ENCODE results near the gene ADAD1.

The ADAD1 gene

GRCh38 chr4:122476126-122476525, 97.3 kb downstream of the ADAD1 start:
- no peak for TF ChIP-seq CTCF (conservative IDR thresholded peaks at IDR 0.05; ENCODE audit: low read depth, low read length)
- DNase-seq (ENCODE audit: low read depth) = no peak
- no peak overlapping the region for H3K4me3 ChIP-seq (ENCODE audit: low read length)

- no peak overlapping the region for H3K4me3 ChIP-seq (ENCODE audit: low read length)
- no peak for DNase-seq (ENCODE audit: low read depth)
- TF ChIP-seq CTCF (conservative IDR thresholded peaks at IDR 0.05; ENCODE audit: low read depth, low read length) = no peak
These were observed 97.9 kb downstream of the ADAD1 start for GRCh38 chr4:122476745-122477144.
